Measurements from ENCODE around the gene INPP5A. TPM values are rescaled to one million over a fixed set of nuclear protein-coding genes. Genes with fewer than 3 reads are reported as not detected.
"Not testable (repeated sequence)": the region's sequence is repeated elsewhere in the genome, so short reads cannot be mapped to it uniquely, and the experiment has no call there.

The INPP5A gene
- total RNA-seq, 2 experiments from 2014 or later: 7.4 to 7.5 TPM

- H3K36me3 Mint-ChIP-seq: peaks cover 5% of the 10 kb centered on the region
- DNase-seq: no peak
- intact Hi-C loops (cut with micrococcal nuclease): no loop called here
- peaks cover 48% of the 10 kb centered on the region for H3K4me1 Mint-ChIP-seq (ENCODE audit: low read depth)
- ChIA-PET CTCF (no interaction called here), POLR2A (no interaction called here)
- H3K27ac Mint-ChIP-seq: no peak overlapping the region
- no peaks in the 10 kb centered on the region for H3K9me3 Mint-ChIP-seq
- no peak overlapping the region for H3K4me3 Mint-ChIP-seq
- no peaks in the 10 kb centered on the region for H3K27me3 Mint-ChIP-seq
Observed at GRCh38 chr10:132591166-132591971, 53.8 kb downstream of the INPP5A start.

GRCh38 chr10:132592790-132593383, 55.3 kb downstream of the INPP5A start:
- Mint-ChIP-seq H3K4me3 (no peak overlapping the region), H3K9me3 (peaks cover 6% of the 10 kb centered on the region), H3K36me3 (no peaks in the 10 kb centered on the region), H3K27ac (no peak overlapping the region), H3K4me1 (ENCODE audit: low read depth) (peaks cover 46% of the 10 kb centered on the region), H3K27me3 (no peaks in the 10 kb centered on the region)
- no peak for DNase-seq
- ChIA-PET POLR2A (no interaction called here), CTCF (no interaction called here)
- intact Hi-C loops (cut with micrococcal nuclease): loop anchor here (1.0 kb wide), 1 partner anchor 53 kb away; no protein-coding TSS in a partner anchor

GRCh38 chr10:132593389-132593788, 55.8 kb downstream of the INPP5A start:
- intact Hi-C loops (cut with micrococcal nuclease): loop anchor here (1.0 kb wide), 1 partner anchor 53 kb away; no protein-coding TSS in a partner anchor
- peaks cover 1% of the 10 kb centered on the region for H3K36me3 Mint-ChIP-seq
- no peaks in the 10 kb centered on the region for H3K27me3 Mint-ChIP-seq
- POLR2A ChIA-PET: no interaction called here
- CTCF ChIA-PET: no interaction called here
- H3K4me3 Mint-ChIP-seq: no peak overlapping the region
- H3K4me1 Mint-ChIP-seq (ENCODE audit: low read depth): peaks cover 42% of the 10 kb centered on the region
- peak; percentile 46 for DNase-seq
- peaks cover 8% of the 10 kb centered on the region for H3K9me3 Mint-ChIP-seq
- H3K27ac Mint-ChIP-seq: no peak overlapping the region

DNA sequence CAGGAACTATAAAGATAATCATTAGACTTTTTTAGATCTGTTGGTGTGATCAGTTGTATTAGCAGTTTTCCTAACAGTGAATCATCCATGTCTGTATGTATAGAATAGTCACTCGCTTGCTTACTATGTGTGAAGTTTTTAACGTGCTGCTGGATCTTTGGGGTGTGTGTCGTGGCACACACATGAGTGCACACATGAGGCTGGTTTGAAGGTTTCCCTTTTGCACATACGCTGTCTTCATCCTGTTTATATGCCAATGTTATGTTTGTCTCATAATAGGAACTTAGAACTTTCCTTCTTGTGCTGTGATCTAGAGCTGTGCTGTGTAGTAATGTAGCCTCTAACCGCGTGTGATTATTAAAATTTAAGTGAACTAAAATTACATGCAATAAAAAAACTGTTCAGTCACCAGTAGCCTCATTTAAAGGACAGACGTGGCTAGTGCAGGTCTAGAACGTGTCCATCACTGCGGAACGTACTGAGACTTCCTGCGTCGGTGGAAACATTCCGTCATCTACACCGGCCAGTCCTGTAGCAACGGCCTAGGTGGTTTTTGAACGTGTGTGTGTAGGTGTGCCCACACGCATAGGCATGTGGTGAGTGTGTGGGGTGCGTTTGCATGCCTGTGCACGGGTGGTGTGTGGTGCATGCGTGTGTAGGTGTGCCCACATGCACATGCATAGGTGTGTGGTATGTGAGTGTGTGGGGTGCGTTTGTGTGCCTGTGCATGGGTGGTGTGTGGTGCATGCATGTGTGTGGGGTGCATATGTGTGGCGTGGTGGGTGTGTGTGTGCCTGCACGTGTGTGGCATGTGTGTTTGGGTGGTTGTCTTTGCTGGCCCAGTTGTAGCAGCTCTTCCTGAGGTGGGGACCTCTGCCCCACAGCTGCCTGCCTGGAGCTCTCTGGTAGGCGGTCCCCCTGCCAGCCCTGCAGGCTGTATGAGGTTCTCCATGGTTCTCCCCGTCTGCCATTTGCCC, 56.6 kb downstream of the INPP5A start:
- Mint-ChIP-seq H3K4me3 (no peak overlapping the region), H3K9me3 (peaks cover 14% of the 10 kb centered on the region), H3K27me3 (no peaks in the 10 kb centered on the region), H3K36me3 (peaks cover 4% of the 10 kb centered on the region), H3K4me1 (ENCODE audit: low read depth) (peaks cover 36% of the 10 kb centered on the region), H3K27ac (no peak overlapping the region)
- ChIA-PET CTCF (no interaction called here), POLR2A (no interaction called here)
- DNase-seq: no peak
- intact Hi-C loops (cut with micrococcal nuclease): loop anchor here (1.0 kb wide), 1 partner anchor 54 kb away; no protein-coding TSS in a partner anchor

DNA sequence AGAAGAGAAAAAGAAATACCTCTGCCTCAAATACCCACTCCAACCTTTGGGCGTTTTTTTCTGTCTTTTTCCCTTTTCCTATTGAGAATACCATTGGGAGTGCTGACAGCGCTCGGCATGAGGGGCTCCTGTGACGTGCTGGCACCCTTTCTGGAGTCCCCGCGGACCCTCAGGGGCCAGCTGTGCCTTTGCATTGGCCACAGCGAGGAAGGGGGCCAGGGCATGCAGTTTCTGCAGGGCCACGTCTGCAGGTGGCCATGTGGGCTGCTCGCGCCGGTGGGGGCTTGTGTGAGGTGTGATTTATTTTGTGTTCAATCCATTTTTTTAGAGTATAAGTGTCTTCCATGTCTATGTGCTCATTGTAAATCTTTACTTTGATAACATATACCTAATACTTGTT, 57.4 kb downstream of the INPP5A start:
- H3K4me1 Mint-ChIP-seq (ENCODE audit: low read depth): peaks cover 36% of the 10 kb centered on the region
- no peaks in the 10 kb centered on the region for H3K27me3 Mint-ChIP-seq
- ChIA-PET CTCF (no interaction called here), POLR2A (no interaction called here)
- H3K4me3 Mint-ChIP-seq: no peak overlapping the region
- peaks cover 20% of the 10 kb centered on the region for H3K9me3 Mint-ChIP-seq
- H3K36me3 Mint-ChIP-seq: peaks cover 12% of the 10 kb centered on the region
- intact Hi-C loops (cut with micrococcal nuclease): no loop called here
- DNase-seq: no peak
- H3K27ac Mint-ChIP-seq: no peak overlapping the region

DNA sequence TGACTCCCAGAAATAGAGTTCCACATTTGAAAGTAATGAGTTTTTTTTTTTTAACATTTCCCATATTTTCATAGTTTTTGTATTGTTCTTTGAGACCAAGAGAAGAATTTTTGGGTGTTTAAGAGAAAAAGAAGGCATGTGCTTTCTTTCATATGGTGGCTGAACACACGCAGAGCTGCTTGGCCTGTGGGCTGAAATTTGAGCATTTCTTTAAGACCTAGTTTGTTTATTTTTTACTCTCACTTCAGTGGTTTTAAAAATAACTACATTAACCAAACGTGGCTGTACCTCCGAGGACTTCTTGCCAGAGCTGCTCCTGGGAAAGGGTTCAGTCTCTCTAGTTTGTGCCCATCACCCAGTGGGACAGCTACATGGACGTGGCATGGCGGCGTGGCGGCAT, 58.3 kb downstream of the INPP5A start:
- H3K27me3 Mint-ChIP-seq: no peaks in the 10 kb centered on the region
- ChIA-PET CTCF (no interaction called here), POLR2A (no interaction called here)
- H3K36me3 Mint-ChIP-seq: peaks cover 19% of the 10 kb centered on the region
- no peak for DNase-seq
- H3K4me3 Mint-ChIP-seq: no peak overlapping the region
- peaks cover 33% of the 10 kb centered on the region for H3K4me1 Mint-ChIP-seq (ENCODE audit: low read depth)
- intact Hi-C loops (cut with micrococcal nuclease): no loop called here
- peaks cover 27% of the 10 kb centered on the region for H3K9me3 Mint-ChIP-seq
- no peak overlapping the region for H3K27ac Mint-ChIP-seq

- peaks cover 31% of the 10 kb centered on the region for H3K4me1 Mint-ChIP-seq (ENCODE audit: low read depth)
- H3K4me3 Mint-ChIP-seq: no peak overlapping the region
- intact Hi-C loops (cut with micrococcal nuclease): no loop called here
- peaks cover 32% of the 10 kb centered on the region for H3K9me3 Mint-ChIP-seq
- H3K27me3 Mint-ChIP-seq: no peaks in the 10 kb centered on the region
- no peak overlapping the region for H3K27ac Mint-ChIP-seq
- CTCF ChIA-PET: no interaction called here
- DNase-seq: no peak
- POLR2A ChIA-PET: no interaction called here
- H3K36me3 Mint-ChIP-seq: peaks cover 19% of the 10 kb centered on the region
Observed at GRCh38 chr10:132596742-132597279, 59.2 kb downstream of the INPP5A start.

DNA sequence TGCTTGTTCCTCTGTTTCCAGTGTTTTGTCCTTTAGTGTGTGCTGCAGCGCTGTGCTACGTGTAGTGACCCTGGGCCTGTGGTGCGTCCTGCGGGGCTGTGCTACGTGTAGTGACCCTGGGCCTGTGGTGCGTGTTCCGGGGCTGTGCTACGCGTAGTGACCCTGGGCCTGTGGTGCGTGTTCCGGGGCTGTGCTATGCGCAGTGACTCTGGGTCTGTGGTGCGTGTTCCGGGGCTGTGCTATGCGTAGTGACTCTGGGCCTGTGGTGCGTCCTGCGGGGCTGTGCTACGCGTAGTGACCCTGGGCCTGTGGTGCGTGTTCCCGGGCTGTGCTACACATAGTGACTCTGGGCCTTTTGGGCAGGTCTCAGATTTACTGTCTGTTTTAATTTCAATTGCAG, 60.1 kb downstream of the INPP5A start:
- no peak overlapping the region for H3K4me3 Mint-ChIP-seq
- H3K9me3 Mint-ChIP-seq: peaks cover 32% of the 10 kb centered on the region
- ChIA-PET CTCF (no interaction called here), POLR2A (no interaction called here)
- intact Hi-C loops (cut with micrococcal nuclease): no loop called here
- peaks cover 19% of the 10 kb centered on the region for H3K36me3 Mint-ChIP-seq
- H3K27ac Mint-ChIP-seq: no peak overlapping the region
- H3K27me3 Mint-ChIP-seq: no peaks in the 10 kb centered on the region
- H3K4me1 Mint-ChIP-seq (ENCODE audit: low read depth): peaks cover 28% of the 10 kb centered on the region
- DNase-seq: no peak

GRCh38 chr10:132599023-132599618, 61.5 kb downstream of the INPP5A start:
- DNase-seq; intact Hi-C loops (cut with micrococcal nuclease); H3K27me3 Mint-ChIP-seq; H3K4me3 Mint-ChIP-seq; H3K27ac Mint-ChIP-seq; CTCF ChIA-PET; POLR2A ChIA-PET: not testable (repeated sequence)
- Mint-ChIP-seq H3K36me3 (peaks cover 19% of the 10 kb centered on the region), H3K4me1 (ENCODE audit: low read depth) (peaks cover 13% of the 10 kb centered on the region), H3K9me3 (peaks cover 32% of the 10 kb centered on the region)

- Mint-ChIP-seq H3K36me3 (peaks cover 19% of the 10 kb centered on the region), H3K4me3 (no peak overlapping the region), H3K4me1 (ENCODE audit: low read depth) (peaks cover 7% of the 10 kb centered on the region), H3K9me3 (peaks cover 32% of the 10 kb centered on the region), H3K27ac (no peak overlapping the region), H3K27me3 (no peaks in the 10 kb centered on the region)
- intact Hi-C loops (cut with micrococcal nuclease): no loop called here
- CTCF ChIA-PET: no interaction called here
- POLR2A ChIA-PET: no interaction called here
- no peak for DNase-seq
Observed at GRCh38 chr10:132599732-132600131, 62.1 kb downstream of the INPP5A start.

GRCh38 chr10:132600416-132600815, 62.8 kb downstream of the INPP5A start:
- no peak for DNase-seq
- Mint-ChIP-seq H3K36me3 (peaks cover 19% of the 10 kb centered on the region), H3K4me3 (no peak overlapping the region), H3K4me1 (ENCODE audit: low read depth) (peaks cover 7% of the 10 kb centered on the region), H3K27me3 (no peaks in the 10 kb centered on the region), H3K27ac (no peak overlapping the region), H3K9me3 (peaks cover 32% of the 10 kb centered on the region)
- ChIA-PET CTCF (no interaction called here), POLR2A (no interaction called here)
- intact Hi-C loops (cut with micrococcal nuclease): no loop called here

DNA sequence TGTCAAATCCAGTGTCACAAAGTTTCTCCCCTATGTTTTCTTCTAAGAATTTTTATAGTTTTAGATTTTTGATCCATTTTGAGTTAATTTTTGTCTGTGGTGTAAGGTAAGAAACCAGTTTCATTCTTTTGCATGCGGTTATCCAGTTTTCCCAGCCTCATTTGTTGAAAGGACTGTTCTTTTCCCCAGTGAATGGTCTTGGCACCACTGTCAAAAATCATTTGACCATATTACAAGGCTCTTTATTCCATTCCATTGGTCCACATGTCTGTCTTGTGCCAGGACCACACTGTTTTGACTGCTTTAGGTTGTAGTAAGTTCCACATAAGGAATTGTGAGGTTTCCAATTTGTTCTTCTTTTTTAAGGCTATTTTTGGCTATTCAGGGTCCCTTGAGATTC, 64.0 kb downstream of the INPP5A start:
- intact Hi-C loops (cut with micrococcal nuclease): no loop called here
- no peaks in the 10 kb centered on the region for H3K27me3 Mint-ChIP-seq
- H3K9me3 Mint-ChIP-seq: peaks cover 32% of the 10 kb centered on the region
- peaks cover 19% of the 10 kb centered on the region for H3K36me3 Mint-ChIP-seq
- no peak overlapping the region for H3K4me3 Mint-ChIP-seq
- no peak overlapping the region for H3K27ac Mint-ChIP-seq
- ChIA-PET CTCF (no interaction called here), POLR2A (no interaction called here)
- DNase-seq: no peak
- H3K4me1 Mint-ChIP-seq (ENCODE audit: low read depth): peaks cover 7% of the 10 kb centered on the region
